Loucy (cell line): ENCODE data around the gene CCDC40.

Experiments used
- CTCF ChIP-seq: fragments of 200-600 bp; sonication (generic); conservative IDR thresholded peaks from 2 replicates; pipeline ENCODE4 v1.5.1; 2014; ENCODE audit warnings: mild to moderate bottlenecking, antibody characterized with exemption, low read length
- EZH2phosphoT487 ChIP-seq: fragments of 200-600 bp; IDR thresholded peaks from 2 replicates; pipeline ENCODE4 v1.6.1; 2018; ENCODE audit warnings: antibody characterized with exemption, mild to moderate bottlenecking, moderate library complexity, borderline replicate concordance

GRCh38 chr17:80006339-80006720 lies 30.1 kb upstream of the CCDC40 start:
- TF ChIP-seq CTCF (no peak), EZH2phosphoT487 (no peak)
